ENCODE measurements around the gene TMCO4. TPM values are rescaled to one million over a fixed set of nuclear protein-coding genes. Genes with fewer than 3 reads are reported as not detected.

The TMCO4 gene
- total RNA-seq, 1 donor from 2014 or later = 10.0 TPM

DNA sequence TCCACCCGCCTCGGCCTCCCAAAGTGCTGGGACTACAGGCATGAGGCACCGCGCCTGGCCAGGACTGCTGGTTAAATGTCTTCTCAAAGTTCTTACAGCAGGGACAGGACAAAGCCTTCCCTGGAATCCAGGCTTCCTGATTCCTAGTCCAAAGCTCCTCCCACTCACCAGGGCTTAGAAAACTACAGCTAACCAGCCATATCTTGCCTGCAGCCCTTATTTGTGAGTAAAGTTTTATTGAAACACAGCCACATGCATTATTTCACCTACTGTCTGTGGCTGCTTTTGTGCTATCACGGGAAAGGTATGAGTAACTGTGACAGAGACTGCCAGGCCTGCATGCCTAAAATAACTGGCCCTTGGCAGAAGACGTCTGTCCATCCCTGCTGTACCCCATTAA, 24.4 kb downstream of the TMCO4 start:
- Mint-ChIP-seq H3K4me1 (ENCODE audit: low read depth) (no peaks in the 10 kb centered on the region), H3K4me3 (ENCODE audit: unreplicated experiment) (no peak overlapping the region), H3K9me3 (ENCODE audit: low read depth) (no peaks in the 10 kb centered on the region), H3K27me3 (ENCODE audit: low read depth) (no peaks in the 10 kb centered on the region), H3K36me3 (ENCODE audit: low read depth) (peaks cover 12% of the 10 kb centered on the region), H3K27ac (ENCODE audit: unreplicated experiment) (no peak overlapping the region)
- TF ChIP-seq, protein P1, sequence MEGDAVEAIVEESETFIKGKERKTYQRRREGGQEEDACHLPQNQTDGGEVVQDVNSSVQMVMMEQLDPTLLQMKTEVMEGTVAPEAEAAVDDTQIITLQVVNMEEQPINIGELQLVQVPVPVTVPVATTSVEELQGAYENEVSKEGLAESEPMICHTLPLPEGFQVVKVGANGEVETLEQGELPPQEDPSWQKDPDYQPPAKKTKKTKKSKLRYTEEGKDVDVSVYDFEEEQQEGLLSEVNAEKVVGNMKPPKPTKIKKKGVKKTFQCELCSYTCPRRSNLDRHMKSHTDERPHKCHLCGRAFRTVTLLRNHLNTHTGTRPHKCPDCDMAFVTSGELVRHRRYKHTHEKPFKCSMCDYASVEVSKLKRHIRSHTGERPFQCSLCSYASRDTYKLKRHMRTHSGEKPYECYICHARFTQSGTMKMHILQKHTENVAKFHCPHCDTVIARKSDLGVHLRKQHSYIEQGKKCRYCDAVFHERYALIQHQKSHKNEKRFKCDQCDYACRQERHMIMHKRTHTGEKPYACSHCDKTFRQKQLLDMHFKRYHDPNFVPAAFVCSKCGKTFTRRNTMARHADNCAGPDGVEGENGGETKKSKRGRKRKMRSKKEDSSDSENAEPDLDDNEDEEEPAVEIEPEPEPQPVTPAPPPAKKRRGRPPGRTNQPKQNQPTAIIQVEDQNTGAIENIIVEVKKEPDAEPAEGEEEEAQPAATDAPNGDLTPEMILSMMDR (IDR thresholded peaks at IDR 0.05) = no peak
- no peak for DNase-seq (ENCODE audit: low spot score)

DNA sequence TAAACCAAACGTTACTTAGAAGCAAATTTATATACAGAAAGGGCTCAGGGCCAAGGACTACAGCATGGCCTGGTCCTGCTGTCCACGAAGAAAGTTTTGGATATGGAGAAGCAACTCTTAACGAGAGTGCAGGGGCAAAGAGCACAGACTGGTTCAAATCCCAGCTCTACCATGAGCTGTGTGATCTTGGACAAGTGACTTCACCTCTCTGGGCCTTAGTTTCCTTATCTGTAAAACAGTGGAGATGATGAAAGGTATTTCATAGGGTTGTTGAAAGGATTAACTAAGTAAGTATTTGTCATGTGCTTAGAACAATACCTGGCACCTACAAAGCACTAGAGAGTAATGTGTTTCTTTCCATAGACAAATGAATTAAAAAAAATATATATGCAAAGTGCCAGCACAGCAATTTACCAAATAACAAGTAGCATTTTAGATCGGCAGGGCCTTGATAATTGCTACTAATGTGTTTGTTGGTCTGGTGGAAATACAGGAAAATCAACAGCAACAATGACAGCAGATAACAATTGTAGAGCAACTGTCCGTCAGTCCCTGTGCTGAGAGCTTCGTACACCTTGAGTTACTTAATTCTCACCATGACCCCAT, 25.4 kb downstream of the TMCO4 start:
- no peak for DNase-seq (ENCODE audit: low spot score)
- TF ChIP-seq, protein P1 (IDR thresholded peaks at IDR 0.05) = no peak
- H3K9me3 Mint-ChIP-seq (ENCODE audit: low read depth) = no peaks in the 10 kb centered on the region
- H3K27ac Mint-ChIP-seq (ENCODE audit: unreplicated experiment) = no peak overlapping the region
- peaks cover 5% of the 10 kb centered on the region for H3K36me3 Mint-ChIP-seq (ENCODE audit: low read depth)
- no peaks in the 10 kb centered on the region for H3K27me3 Mint-ChIP-seq (ENCODE audit: low read depth)
- H3K4me3 Mint-ChIP-seq (ENCODE audit: unreplicated experiment) = no peak overlapping the region
- H3K4me1 Mint-ChIP-seq (ENCODE audit: low read depth) = peaks cover 7% of the 10 kb centered on the region

DNA sequence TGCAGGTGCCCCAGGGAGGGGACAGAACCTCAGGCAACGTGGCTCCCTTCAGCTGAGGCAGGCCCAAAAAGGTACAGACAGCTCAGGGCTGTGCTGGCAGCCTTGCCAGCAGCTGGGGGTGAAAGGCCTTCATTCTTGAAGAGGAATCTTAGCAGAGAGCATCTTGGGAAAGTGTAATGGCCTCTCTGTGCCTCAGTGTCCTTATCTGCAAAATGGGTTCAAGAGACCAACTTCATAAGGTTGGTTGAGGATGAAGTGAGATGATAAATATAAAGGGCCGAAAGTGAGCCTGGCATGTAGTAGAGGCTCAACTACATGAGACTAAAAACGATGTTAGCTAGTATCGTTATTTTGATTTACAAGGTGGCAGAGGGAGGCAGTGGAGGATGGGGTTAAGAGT, 26.2 kb downstream of the TMCO4 start:
- no peaks in the 10 kb centered on the region for H3K27me3 Mint-ChIP-seq (ENCODE audit: low read depth)
- no peak overlapping the region for H3K27ac Mint-ChIP-seq (ENCODE audit: unreplicated experiment)
- no peak for DNase-seq (ENCODE audit: low spot score)
- TF ChIP-seq, protein P1 (IDR thresholded peaks at IDR 0.05) = no peak
- H3K9me3 Mint-ChIP-seq (ENCODE audit: low read depth) = no peaks in the 10 kb centered on the region
- H3K4me3 Mint-ChIP-seq (ENCODE audit: unreplicated experiment) = no peak overlapping the region
- peaks cover 2% of the 10 kb centered on the region for H3K36me3 Mint-ChIP-seq (ENCODE audit: low read depth)
- H3K4me1 Mint-ChIP-seq (ENCODE audit: low read depth) = peaks cover 15% of the 10 kb centered on the region

- no peaks in the 10 kb centered on the region for H3K27me3 Mint-ChIP-seq (ENCODE audit: low read depth)
- DNase-seq (ENCODE audit: low spot score) = no peak
- H3K36me3 Mint-ChIP-seq (ENCODE audit: low read depth) = no peaks in the 10 kb centered on the region
- no peak overlapping the region for H3K4me3 Mint-ChIP-seq (ENCODE audit: unreplicated experiment)
- TF ChIP-seq, protein P1 (IDR thresholded peaks at IDR 0.05) = no peak
- H3K9me3 Mint-ChIP-seq (ENCODE audit: low read depth) = no peaks in the 10 kb centered on the region
- H3K4me1 Mint-ChIP-seq (ENCODE audit: low read depth) = peaks cover 26% of the 10 kb centered on the region
- H3K27ac Mint-ChIP-seq (ENCODE audit: unreplicated experiment) = no peak overlapping the region
Measured at GRCh38 chr1:19772053-19772452, 27.7 kb downstream of the TMCO4 start.

DNA sequence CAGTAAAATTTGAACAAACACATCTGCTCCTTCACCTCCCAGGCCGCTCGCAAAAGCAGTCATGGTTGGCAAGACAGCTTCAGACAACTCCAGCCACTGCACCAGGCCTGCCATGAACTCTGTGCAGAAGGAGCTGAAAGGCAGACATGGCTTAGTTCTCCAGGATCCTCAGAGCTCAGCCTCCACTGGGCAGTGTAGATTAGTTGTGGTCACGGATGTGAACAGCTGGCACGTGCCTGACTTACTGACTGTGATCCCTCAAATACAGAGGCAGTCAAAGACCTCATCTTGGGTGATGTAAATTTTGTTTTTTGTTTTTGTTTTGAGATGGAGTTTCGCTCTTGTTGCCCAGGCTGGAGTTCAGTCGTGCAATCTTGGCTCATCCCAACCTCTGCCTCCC, 28.4 kb downstream of the TMCO4 start:
- Mint-ChIP-seq H3K4me1 (ENCODE audit: low read depth) (peaks cover 31% of the 10 kb centered on the region), H3K27ac (ENCODE audit: unreplicated experiment) (no peak overlapping the region), H3K27me3 (ENCODE audit: low read depth) (no peaks in the 10 kb centered on the region), H3K4me3 (ENCODE audit: unreplicated experiment) (no peak overlapping the region), H3K9me3 (ENCODE audit: low read depth) (no peaks in the 10 kb centered on the region), H3K36me3 (ENCODE audit: low read depth) (no peaks in the 10 kb centered on the region)
- DNase-seq (ENCODE audit: low spot score) = no peak
- TF ChIP-seq, protein P1 (IDR thresholded peaks at IDR 0.05) = no peak
